IMR-90 (cell line): ENCODE data around the gene HOXD3. TPM values are rescaled to one million over a fixed set of nuclear protein-coding genes. Genes with fewer than 3 reads are reported as not detected.

Source experiments
- ATAC-seq: fragments of 200-7000 bp; cut with Tn5 transposase; 2 replicates; pipeline ENCODE4 v1.9.1; 2020; ENCODE audit warnings: low read depth, mild to moderate bottlenecking, moderate library complexity
- BruUV-seq: library from RNA; stranded (reverse); fragments of 400-500 nt; replicated peaks from 2 replicates; lab custom pipeline; 2021; lab: Mats Ljungman, UMichigan
- CTCF ChIA-PET: fragments of 300-600 bp; formaldehyde crosslinking; extraction: SDS; loops from one replicate; lab custom pipeline; 2021; ENCODE audit warnings: antibody characterized with exemption; lab: Yijun Ruan, JAX
- POLR2A ChIA-PET: fragments of 300-600 bp; sonication (Branson Sonifier 250); formaldehyde crosslinking; loops from one replicate; lab custom pipeline; 2022; ENCODE audit warnings: antibody characterized with exemption; ENCODE audit not compliant: unreplicated experiment; lab: Charles Lee
- DNase-seq: peaks from one replicate; pipeline ENCODE4 v3.0.0; 2013
- H2AFZ ChIP-seq: replicated peaks from 2 replicates; pipeline ENCODE3; 2013; ENCODE audit warnings: low read length, mild to moderate bottlenecking; ENCODE audit not compliant: poor library complexity
- H2AK5ac ChIP-seq: 2 replicates; pipeline ENCODE4 v1.6.1; 2013; ENCODE audit warnings: low read depth, low read length, inconsistent platforms
- H2AK9ac ChIP-seq: replicated peaks from 2 replicates; pipeline ENCODE3; 2013; ENCODE audit warnings: mild to moderate bottlenecking, low read depth, low read length, moderate library complexity; ENCODE audit not compliant: poor library complexity
- H2BK120ac ChIP-seq: 2 replicates; pipeline ENCODE4 v1.6.1; 2013; ENCODE audit warnings: low read depth, low read length, inconsistent platforms
- H2BK15ac ChIP-seq: 3 replicates; pipeline ENCODE4 v1.6.1; 2013; ENCODE audit warnings: low read depth, low read length, inconsistent platforms
- H2BK20ac ChIP-seq: 2 replicates; pipeline ENCODE4 v1.6.1; 2013; ENCODE audit warnings: low read depth, mild to moderate bottlenecking, inconsistent platforms, low read length, moderate library complexity
- H2BK5ac ChIP-seq: 2 replicates; pipeline ENCODE4 v1.6.1; 2013; ENCODE audit warnings: mild to moderate bottlenecking, low read depth, low read length, inconsistent platforms; ENCODE audit not compliant: poor library complexity, severe bottlenecking
- H3K14ac ChIP-seq: replicated peaks from 2 replicates; pipeline ENCODE4 v1.6.1; 2013; ENCODE audit warnings: low read depth, low read length, inconsistent platforms
- H3K18ac ChIP-seq: 2 replicates; pipeline ENCODE4 v1.6.1; 2013; ENCODE audit warnings: low read depth, low read length, control low read depth
- H3K23ac ChIP-seq: 2 replicates; pipeline ENCODE4 v1.6.1; 2013; ENCODE audit warnings: low read depth, low read length, inconsistent platforms
- H3K27ac ChIP-seq: 2 replicates; pipeline ENCODE4 v1.5.1; 2013; ENCODE audit warnings: mild to moderate bottlenecking, control low read depth, low read length; ENCODE audit not compliant: insufficient read depth
- H3K27me3 ChIP-seq: 2 replicates; pipeline ENCODE4 v1.6.1; 2013; ENCODE audit warnings: low read length; ENCODE audit not compliant: control insufficient read depth, insufficient read depth
- H3K36me3 ChIP-seq: 2 replicates; pipeline ENCODE4 v1.6.1; 2013; ENCODE audit warnings: low read length, mixed read lengths; ENCODE audit not compliant: control insufficient read depth, insufficient read depth
- H3K4ac ChIP-seq: 2 replicates; pipeline ENCODE4 v1.6.1; 2013; ENCODE audit warnings: low read depth, low read length, inconsistent platforms
- H3K4me1 ChIP-seq: 2 replicates; pipeline ENCODE4 v1.6.1; 2013; ENCODE audit warnings: low read length, mixed read lengths; ENCODE audit not compliant: control insufficient read depth, insufficient read depth
- H3K4me2 ChIP-seq: 2 replicates; pipeline ENCODE4 v1.6.1; 2013; ENCODE audit warnings: low read depth, mild to moderate bottlenecking, control low read depth, low read length, moderate library complexity
- H3K4me3 ChIP-seq: 2 replicates; pipeline ENCODE4 v1.5.1; 2013; ENCODE audit warnings: low read depth, mild to moderate bottlenecking, control low read depth, low read length, moderate library complexity; ENCODE audit not compliant: insufficient read depth
- H3K56ac ChIP-seq: 2 replicates; pipeline ENCODE4 v1.6.1; 2013; ENCODE audit warnings: low read length, inconsistent platforms; ENCODE audit not compliant: insufficient read depth; ENCODE audit errors: extremely low read depth
- H3K79me1 ChIP-seq, 2 experiments: 2 replicates each; pipeline ENCODE4 v1.6.1; 2013; ENCODE audit warnings: low read length in 2 of 2, inconsistent platforms in 1 of 2, low read depth in 1 of 2
- H3K9ac ChIP-seq: 2 replicates; pipeline ENCODE4 v1.6.1; 2013; ENCODE audit warnings: low read depth, low read length, control low read depth
- H3K9me1 ChIP-seq: 2 replicates; pipeline ENCODE4 v1.6.1; 2013; ENCODE audit warnings: low read length, inconsistent platforms; ENCODE audit not compliant: insufficient read depth
- H3K9me3 ChIP-seq: 2 replicates; pipeline ENCODE4 v1.6.1; 2013; ENCODE audit warnings: low read length; ENCODE audit not compliant: control insufficient read depth, insufficient read depth
- H4K20me1 ChIP-seq: 2 replicates; pipeline ENCODE4 v1.6.1; 2013; ENCODE audit warnings: low read length, inconsistent platforms; ENCODE audit not compliant: insufficient read depth
- H4K5ac ChIP-seq: 2 replicates; pipeline ENCODE4 v1.6.1; 2013; ENCODE audit warnings: mild to moderate bottlenecking, low read depth, low read length, control low read depth
- H4K8ac ChIP-seq, 2 experiments: 2 replicates each; pipeline ENCODE4 v1.6.1; 2013; ENCODE audit warnings: low read depth in 2 of 2, low read length in 2 of 2, control low read depth in 1 of 2, inconsistent platforms in 1 of 2
- H4K91ac ChIP-seq: 2 replicates; pipeline ENCODE4 v1.6.1; 2013; ENCODE audit warnings: low read depth, low read length, inconsistent platforms; ENCODE audit not compliant: insufficient read depth
- BHLHE40 ChIP-seq: fragments of 150-350 bp; IDR thresholded peaks from 2 replicates; pipeline ENCODE4 v1.6.1; 2016; ENCODE audit warnings: mild to moderate bottlenecking, low read depth, low read length
- CEBPB ChIP-seq: IDR thresholded peaks from 2 replicates; pipeline ENCODE4 v1.6.1; 2012; ENCODE audit warnings: low read depth, low read length, improper control_type of control experiment
- CHD1 ChIP-seq: IDR thresholded peaks from 2 replicates; pipeline ENCODE4 v1.6.1; 2012; ENCODE audit warnings: low read depth, low read length, improper control_type of control experiment
- FOS ChIP-seq: fragments of 150-350 bp; IDR thresholded peaks from 2 replicates; pipeline ENCODE4 v1.6.1; 2016; ENCODE audit warnings: low read depth, low read length
- MAFK ChIP-seq: IDR thresholded peaks from 2 replicates; pipeline ENCODE4 v1.6.1; 2012; ENCODE audit warnings: low read depth, low read length, improper control_type of control experiment
- MAZ ChIP-seq: IDR thresholded peaks from 2 replicates; pipeline ENCODE4 v1.6.1; 2012; ENCODE audit warnings: low read depth, mild to moderate bottlenecking, low read length, improper control_type of control experiment, moderate library complexity, borderline replicate concordance
- MXI1 ChIP-seq: IDR thresholded peaks from 2 replicates; pipeline ENCODE4 v1.6.1; 2012; ENCODE audit warnings: low read depth, mild to moderate bottlenecking, low read length, moderate library complexity, borderline replicate concordance
- NFE2L2 ChIP-seq: fragments of 150-350 bp; IDR thresholded peaks from 2 replicates; pipeline ENCODE4 v1.6.1; 2016; ENCODE audit warnings: low read depth, mild to moderate bottlenecking, low read length
- POLR2A ChIP-seq: IDR thresholded peaks from 2 replicates; pipeline ENCODE4 v1.6.1; 2012; ENCODE audit warnings: mild to moderate bottlenecking, low read depth, low read length
- RAD21 ChIP-seq: IDR thresholded peaks from 2 replicates; pipeline ENCODE4 v1.6.1; 2012; ENCODE audit warnings: low read length, improper control_type of control experiment
- RCOR1 ChIP-seq: IDR thresholded peaks from 2 replicates; pipeline ENCODE4 v1.6.1; 2012; ENCODE audit warnings: mild to moderate bottlenecking, low read length, improper control_type of control experiment; ENCODE audit not compliant: insufficient replicate concordance
- RFX5 ChIP-seq: IDR thresholded peaks from 2 replicates; pipeline ENCODE4 v1.8.0; 2012; ENCODE audit warnings: low read depth, mild to moderate bottlenecking, low read length, moderate library complexity
- SMC3 ChIP-seq: fragments of 150-350 bp; IDR thresholded peaks from 2 replicates; pipeline ENCODE4 v1.6.1; 2016; ENCODE audit warnings: low read depth, mild to moderate bottlenecking, antibody characterized with exemption, low read length, moderate library complexity
- WGBS, 2 experiments: methylation state at CpG; one replicate each; pipeline versions ENCODE4 v1.1.5 to v1.1.7; 2013; ENCODE audit warnings: missing lambda C conversion rate in 2 of 2; ENCODE audit not compliant: insufficient read length in 1 of 2; ENCODE audit errors: extremely low coverage in 2 of 2; 5-methylcytosine and 5-hydroxymethylcytosine counted together
- dilution Hi-C: fragments of 300-500 bp; cut with HindIII; formaldehyde crosslinking; loops from one replicate; pipeline ENCODE4 v1.14.3; 2018; ENCODE audit warnings: low sequenced_read_pairs; ENCODE audit not compliant: unreplicated experiment
- in situ Hi-C: fragments of 300-500 bp; cut with MboI; formaldehyde crosslinking; loops from 3 replicates; pipeline ENCODE4 v1.14.3; 2019; ENCODE audit warnings: low sequenced_read_pairs, inconsistent platforms, mixed read lengths
- intact Hi-C: fragments of 100-400 bp; cut with micrococcal nuclease; formaldehyde crosslinking; loops from 2 replicates; pipeline ENCODE4 v1.10.0; 2022
- polyA plus RNA-seq, 3 experiments: library from polyadenylated mRNA; depleted of rRNA; stranded (reverse); fragments of >200 nt; gene quantifications; 2 replicates each; pipeline ENCODE4 v1.2.3, GENCODE V29; 2012; ENCODE audit warnings: low replicate concordance in 1 of 3
- total RNA-seq: library from RNA; depleted of rRNA; stranded (reverse); fragments of >200 nt; gene quantifications from 2 replicates; pipeline ENCODE4 v1.2.3, GENCODE V29; 2012
- TF ChIP-seq, protein P1 (sequence below): fragments of 150-350 bp; IDR thresholded peaks from 2 replicates; pipeline ENCODE4 v1.6.1; 2017; ENCODE audit warnings: mild to moderate bottlenecking, antibody characterized with exemption, low read length, low read depth
- TF ChIP-seq, protein P2 (sequence below): fragments of 150-350 bp; IDR thresholded peaks from 2 replicates; pipeline ENCODE4 v1.6.1; 2016; ENCODE audit warnings: low read depth, mild to moderate bottlenecking, low read length, moderate library complexity, borderline replicate concordance
- TF ChIP-seq, protein P3 (sequence below): conservative IDR thresholded peaks from 2 replicates; pipeline ENCODE4 v1.5.1; 2012; ENCODE audit warnings: mild to moderate bottlenecking, low read depth, low read length, improper control_type of control experiment

HOXD3 gene
- total and polyA plus RNA-seq, 2 of the 4 experiments (the other 2 are of a cell fraction) = not detected

DNA sequence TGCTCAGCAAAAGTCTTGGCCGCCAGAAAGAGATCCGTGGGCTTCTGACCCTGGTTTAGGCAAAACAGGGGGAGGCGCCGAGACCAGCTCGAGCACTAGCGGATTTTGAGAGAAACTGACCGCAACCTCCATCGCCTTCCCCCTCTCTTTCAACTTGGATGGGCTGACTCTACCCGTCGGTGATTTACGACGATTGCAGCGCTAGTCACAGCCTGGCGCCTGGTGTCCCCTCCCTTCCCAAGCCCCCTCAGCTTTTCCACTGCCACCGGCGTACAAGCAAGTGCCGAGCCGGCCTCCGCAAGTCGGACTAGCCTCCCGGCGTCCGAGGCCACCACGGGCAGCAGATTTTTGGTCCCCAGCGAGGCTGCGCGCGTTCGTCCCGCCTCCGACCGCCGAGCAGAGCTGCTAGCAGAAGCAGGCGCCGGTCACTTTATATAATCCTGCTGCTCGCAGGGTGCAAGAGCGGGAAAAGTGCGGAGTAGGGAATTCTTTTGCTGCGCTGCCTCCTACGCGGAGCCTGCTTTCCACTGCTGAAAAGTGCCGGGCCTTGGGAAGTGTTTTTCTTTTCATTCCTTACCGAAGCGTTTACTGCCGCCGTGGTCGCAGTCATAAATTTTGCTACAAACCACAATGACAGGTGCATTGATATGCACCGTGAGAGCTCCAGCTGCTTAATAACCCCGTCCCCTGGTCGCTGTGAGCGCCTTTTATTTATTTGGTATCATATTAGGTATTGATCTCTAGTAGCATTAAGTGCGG lies 7.7 kb downstream of the HOXD3 start:
- Histone ChIP-seq H3K36me3 (no peaks in the 10 kb centered on the region), H3K18ac (no peak overlapping the region), H3K79me1 (no peaks in the 10 kb centered on the region), H3K27ac (no peak overlapping the region), H4K91ac (no peak overlapping the region), H2BK5ac (no peak overlapping the region), H3K9me1 (no peaks in the 10 kb centered on the region), H3K4me2 (no peak overlapping the region), H2BK15ac (no peak overlapping the region), H3K4me3 (no peak overlapping the region), H4K8ac (no peak overlapping the region), H3K27me3 (peaks cover 66% of the 10 kb centered on the region), H2AFZ (peak overlapping the region; percentile 41), H3K9me3 (peaks cover 14% of the 10 kb centered on the region), H3K14ac (no peak overlapping the region), H3K4me1 (no peaks in the 10 kb centered on the region), H2BK20ac (no peak overlapping the region), H2BK120ac (no peak overlapping the region), H2AK9ac (no peak overlapping the region), H3K4ac (no peak overlapping the region), H4K20me1 (no peaks in the 10 kb centered on the region), H2AK5ac (no peak overlapping the region), H3K56ac (no peak overlapping the region), H4K5ac (no peak overlapping the region), H3K23ac (no peak overlapping the region), H3K9ac (no peak overlapping the region)
- intact Hi-C loops (no loop called here), dilution Hi-C loops (no loop called here), in situ Hi-C loops (no loop called here)
- DNase-seq = no peak
- no TSS peak for BruUV-seq
- no peak for ATAC-seq
- ChIA-PET CTCF (no interaction called here), POLR2A (no interaction called here)
- 8% methylated on average over 10 of the region's 52 CpGs; no CpG with 5 or more reads in 1 of the 2 experiments for WGBS, 2 experiments
- TF ChIP-seq BHLHE40 (no peak), SMC3 (no peak), CHD1 (no peak), FOS (no peak), RAD21 (no peak), CEBPB (no peak), RFX5 (no peak), MXI1 (no peak), RCOR1 (no peak), MAFK (no peak), MAZ (no peak), NFE2L2 (no peak), POLR2A (no peak)
- TF ChIP-seq, protein P1, sequence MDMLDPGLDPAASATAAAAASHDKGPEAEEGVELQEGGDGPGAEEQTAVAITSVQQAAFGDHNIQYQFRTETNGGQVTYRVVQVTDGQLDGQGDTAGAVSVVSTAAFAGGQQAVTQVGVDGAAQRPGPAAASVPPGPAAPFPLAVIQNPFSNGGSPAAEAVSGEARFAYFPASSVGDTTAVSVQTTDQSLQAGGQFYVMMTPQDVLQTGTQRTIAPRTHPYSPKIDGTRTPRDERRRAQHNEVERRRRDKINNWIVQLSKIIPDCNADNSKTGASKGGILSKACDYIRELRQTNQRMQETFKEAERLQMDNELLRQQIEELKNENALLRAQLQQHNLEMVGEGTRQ = no peak
- TF ChIP-seq, protein P2, sequence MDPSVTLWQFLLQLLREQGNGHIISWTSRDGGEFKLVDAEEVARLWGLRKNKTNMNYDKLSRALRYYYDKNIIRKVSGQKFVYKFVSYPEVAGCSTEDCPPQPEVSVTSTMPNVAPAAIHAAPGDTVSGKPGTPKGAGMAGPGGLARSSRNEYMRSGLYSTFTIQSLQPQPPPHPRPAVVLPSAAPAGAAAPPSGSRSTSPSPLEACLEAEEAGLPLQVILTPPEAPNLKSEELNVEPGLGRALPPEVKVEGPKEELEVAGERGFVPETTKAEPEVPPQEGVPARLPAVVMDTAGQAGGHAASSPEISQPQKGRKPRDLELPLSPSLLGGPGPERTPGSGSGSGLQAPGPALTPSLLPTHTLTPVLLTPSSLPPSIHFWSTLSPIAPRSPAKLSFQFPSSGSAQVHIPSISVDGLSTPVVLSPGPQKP = no peak
- TF ChIP-seq, protein P3, sequence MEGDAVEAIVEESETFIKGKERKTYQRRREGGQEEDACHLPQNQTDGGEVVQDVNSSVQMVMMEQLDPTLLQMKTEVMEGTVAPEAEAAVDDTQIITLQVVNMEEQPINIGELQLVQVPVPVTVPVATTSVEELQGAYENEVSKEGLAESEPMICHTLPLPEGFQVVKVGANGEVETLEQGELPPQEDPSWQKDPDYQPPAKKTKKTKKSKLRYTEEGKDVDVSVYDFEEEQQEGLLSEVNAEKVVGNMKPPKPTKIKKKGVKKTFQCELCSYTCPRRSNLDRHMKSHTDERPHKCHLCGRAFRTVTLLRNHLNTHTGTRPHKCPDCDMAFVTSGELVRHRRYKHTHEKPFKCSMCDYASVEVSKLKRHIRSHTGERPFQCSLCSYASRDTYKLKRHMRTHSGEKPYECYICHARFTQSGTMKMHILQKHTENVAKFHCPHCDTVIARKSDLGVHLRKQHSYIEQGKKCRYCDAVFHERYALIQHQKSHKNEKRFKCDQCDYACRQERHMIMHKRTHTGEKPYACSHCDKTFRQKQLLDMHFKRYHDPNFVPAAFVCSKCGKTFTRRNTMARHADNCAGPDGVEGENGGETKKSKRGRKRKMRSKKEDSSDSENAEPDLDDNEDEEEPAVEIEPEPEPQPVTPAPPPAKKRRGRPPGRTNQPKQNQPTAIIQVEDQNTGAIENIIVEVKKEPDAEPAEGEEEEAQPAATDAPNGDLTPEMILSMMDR = no peak
